ENCODE measurements around the gene NADSYN1.

GRCh38 chr11:71542382-71542781, 89.4 kb downstream of the NADSYN1 start:
- TF ChIP-seq CTCF (IDR thresholded peaks at IDR 0.05), result no peak
- no peak for TF ChIP-seq POLR2A (IDR thresholded peaks at IDR 0.05)

Data from gastroesophageal sphincter (tissue), 3 donors.